Smooth muscle cell of the pulmonary artery (primary cell): ENCODE measurements around the gene SF3B5. TPM values are rescaled to one million over a fixed set of nuclear protein-coding genes. Genes with fewer than 3 reads are reported as not detected.

Experiments
- total RNA-seq: library from RNA; depleted of rRNA; stranded (reverse); fragments of >200 nt; gene quantifications from 2 replicates; pipeline ENCODE4 v1.2.3, GENCODE V29; 2014

SF3B5 gene
- total RNA-seq = 44.6 and 53.3 TPM in 2 replicates

GRCh38 chr6:144095134-144096002 lies at the start of gene SF3B5:
SF3B5 (minus strand) TSS chr6:144095573; CDS start chr6:144095497, 76 bp downstream.

Other genes starting within 250 kb of the SF3B5 start
- gene ZC2HC1B, start 231.1 kb downstream of the SF3B5 start, total RNA-seq = not detected in 2 replicates
- gene PLAGL1, start 87.3 kb downstream of the SF3B5 start, total RNA-seq = 44.0 and 48.2 TPM in 2 replicates
- gene STX11, start 54.9 kb upstream of the SF3B5 start, total RNA-seq = 0.85 and 1.6 TPM in 2 replicates
- gene UTRN, start 189.8 kb upstream of the SF3B5 start, total RNA-seq = 105 and 165 TPM in 2 replicates